Activated effector memory CD4-positive, alpha-beta T cell treated with anti-CD3 and anti-CD28 coated beads, Interleukin-2, amount 50 U/mL, for 16 hours (primary cell): ENCODE data around the gene EHBP1.

Experiments
- DNase-seq: peaks from one replicate; pipeline ENCODE4 v3.0.0-alpha.2; 2020

Gene EHBP1

DNA sequence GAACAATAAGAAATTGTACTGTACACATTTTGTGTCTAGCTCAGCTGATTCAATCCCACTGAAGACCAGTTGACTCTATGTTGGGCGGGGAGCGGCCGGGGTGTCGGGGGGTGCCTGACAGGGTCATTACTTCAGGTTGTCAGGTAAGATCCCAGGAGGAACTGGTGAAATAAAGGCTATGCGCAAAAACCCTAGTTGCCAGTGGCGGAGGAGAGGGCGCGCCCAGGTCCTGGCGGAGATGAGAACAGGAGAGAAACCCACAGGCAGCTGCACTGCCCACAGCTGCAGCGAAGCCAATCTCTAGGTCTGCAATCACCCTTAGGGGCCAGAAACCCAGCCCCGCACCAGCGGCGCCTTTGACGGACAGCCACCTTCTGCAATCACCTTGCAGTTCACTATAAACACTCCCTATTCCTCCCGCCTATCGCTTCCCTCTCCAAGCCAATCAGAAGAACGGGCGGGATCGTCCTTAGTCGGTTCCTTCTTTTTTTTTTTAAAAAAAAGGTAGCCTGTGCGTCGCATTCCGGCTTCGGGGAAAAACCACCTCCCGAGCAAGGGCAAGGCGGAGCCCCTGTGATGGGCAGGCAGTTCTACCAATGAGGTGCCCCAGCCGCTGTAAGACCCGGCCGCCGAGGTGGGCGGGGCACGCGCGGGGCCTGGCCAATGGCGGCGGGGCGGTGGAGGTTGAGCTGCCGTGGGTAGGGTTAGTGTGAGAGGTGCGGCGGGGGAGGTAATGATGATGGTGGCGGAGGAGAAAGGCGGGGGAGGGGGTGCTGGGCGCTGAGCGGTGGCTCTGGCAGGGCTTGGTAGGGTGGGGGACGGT, at the start of gene EHBP1:
EHBP1 (plus strand) TSS at position 707 of the 823 bp plus-strand sequence. CDS start 1,479 bp downstream, outside the sequence.
- DNase-seq: peak; percentile 99

DNA sequence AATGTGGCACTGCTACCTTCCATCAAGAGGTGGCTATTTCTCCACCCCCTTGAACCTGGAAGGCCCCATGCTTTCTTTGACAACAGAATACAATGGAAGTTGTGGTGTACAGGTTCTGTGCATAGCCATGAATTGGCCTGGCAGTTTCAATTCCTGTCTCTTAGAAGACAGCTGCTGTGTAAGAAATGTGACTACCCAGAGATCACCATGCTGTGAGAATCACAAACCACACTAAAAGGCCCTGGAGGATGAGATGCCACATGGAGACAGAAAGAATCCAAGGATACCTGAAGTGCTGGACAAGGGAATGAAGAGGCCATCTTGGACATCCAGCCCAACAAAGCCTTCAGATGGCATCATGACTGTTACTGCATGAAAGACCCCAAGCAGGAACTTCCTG, 47.7 kb upstream of the EHBP1 start:
- no peak for DNase-seq

- no peak for DNase-seq
These were observed 46.6 kb upstream of the EHBP1 start for GRCh38 chr2:62658891-62659290.

DNA sequence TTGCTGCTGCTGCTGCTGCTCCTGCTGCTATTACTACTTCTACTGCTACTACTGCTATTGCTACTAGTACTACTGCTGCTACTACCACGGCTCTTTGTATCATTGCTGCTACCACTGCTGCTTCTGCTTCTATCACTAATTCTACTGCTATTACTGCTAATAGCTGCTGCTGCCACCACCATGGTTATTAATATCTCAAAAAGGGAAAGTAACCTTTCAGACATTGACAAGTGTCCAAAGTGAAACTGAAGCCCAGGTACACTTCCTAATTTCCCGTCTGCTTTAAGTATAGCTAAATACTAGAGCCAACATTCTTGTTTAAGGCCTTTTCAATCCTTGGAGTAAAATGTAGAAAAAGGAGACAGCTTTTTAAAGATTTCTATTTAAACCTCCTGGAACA, 45.4 kb upstream of the EHBP1 start:
- no peak for DNase-seq

GRCh38 chr2:62660582-62661262, 44.8 kb upstream of the EHBP1 start:
- DNase-seq: no peak

- DNase-seq: no peak
These were observed 44.3 kb upstream of the EHBP1 start for GRCh38 chr2:62661263-62661635.

DNA sequence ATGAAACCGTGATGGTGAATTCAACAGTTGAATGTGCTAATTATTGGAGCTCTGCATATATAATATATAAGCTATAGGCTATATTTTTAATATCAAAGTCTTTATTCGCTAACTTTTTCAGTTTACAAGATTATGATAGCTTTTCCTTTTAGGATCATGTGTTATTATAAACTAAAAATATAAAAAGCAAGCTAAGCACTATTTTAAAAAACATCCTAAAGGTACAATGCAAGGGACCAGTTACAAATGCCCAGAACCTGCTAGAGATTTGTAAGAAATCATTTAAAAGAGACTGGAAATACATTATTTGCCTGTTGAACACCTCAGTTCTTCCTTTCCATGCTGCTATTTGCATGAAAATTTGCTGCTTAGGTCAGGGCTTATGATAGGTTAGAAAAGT, 43.4 kb upstream of the EHBP1 start:
- DNase-seq: no peak

DNA sequence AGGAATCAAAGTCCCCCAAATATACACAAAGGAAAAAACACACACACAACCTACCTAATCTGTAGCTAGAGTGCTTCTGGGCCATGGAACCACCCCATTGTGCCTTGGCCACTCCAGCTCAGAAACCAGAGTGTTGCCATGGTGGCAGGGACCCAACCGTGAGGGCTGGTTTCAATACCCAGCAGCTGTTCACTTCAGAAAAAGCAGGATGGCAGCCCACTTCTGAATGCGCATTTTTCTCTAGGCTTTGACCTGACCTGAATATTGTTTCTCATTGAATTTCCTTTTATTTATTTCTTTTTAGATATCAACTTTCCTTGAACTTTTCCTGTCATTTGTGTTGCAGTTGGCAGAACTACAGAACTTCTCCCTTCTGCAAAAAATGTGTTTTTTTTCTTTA, 43.0 kb upstream of the EHBP1 start:
- DNase-seq: no peak

GRCh38 chr2:62663411-62663810, 42.1 kb upstream of the EHBP1 start:
- no peak for DNase-seq

DNA sequence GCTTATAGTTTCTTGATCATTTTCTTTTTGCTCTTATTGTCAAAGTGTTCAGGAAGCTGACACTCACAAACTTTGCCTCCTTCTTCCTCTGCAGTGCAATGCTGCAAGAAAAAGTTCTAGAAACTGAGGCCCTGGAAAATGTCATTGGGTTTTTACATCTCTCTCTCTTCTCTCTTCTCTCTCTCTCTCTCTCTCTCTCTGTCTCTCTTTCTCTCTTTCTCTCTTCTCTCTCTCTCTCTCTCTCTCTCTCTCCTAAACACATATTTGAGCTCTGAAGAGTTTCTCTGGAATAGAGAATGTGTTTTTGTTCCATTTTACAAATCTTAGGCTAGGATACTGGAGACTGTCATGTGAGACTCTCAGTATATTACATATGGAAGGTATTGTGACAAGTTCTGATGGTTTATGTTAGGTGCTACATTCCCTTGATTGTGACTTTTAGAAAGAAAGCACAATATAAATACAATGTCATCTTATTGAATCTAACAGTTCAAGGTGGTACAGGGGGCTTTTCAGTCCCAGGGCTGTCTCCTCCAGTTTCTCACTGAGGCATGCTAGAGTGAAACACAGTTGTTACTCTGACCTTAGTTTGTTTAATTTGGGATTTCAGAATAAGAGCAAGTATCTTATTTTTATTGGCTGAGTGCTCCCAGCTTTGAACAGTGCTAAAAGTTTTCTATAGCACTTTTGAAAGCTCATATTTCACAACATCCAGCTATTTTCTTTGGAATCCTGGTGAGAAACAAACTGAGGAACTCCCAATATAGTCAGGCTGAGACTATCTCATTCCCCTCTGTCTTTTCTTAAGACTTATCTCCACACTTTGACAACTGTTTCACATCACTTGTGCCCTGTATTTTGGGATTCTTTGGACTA, 41.4 kb upstream of the EHBP1 start:
- DNase-seq: no peak

DNA sequence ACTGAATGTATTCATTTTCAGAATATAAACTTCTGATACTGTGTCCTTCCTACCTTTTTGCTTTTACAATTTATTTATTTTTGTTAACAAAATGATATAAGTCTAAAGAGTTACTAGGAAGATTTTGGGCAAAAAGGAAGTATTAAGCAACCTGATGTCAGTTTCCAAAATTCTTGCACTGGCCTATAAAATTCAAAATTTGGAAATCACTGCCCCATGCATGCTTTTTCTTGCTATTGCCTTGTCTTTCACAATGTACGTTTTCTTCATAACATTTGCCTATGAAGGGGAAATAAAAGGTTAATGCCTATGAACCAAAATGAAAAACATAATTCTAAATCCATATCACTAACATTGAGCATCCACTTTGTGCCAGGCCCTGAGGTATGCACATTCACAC, 40.1 kb upstream of the EHBP1 start:
- no peak for DNase-seq

- DNase-seq: no peak
These were observed 36.3 kb upstream of the EHBP1 start for GRCh38 chr2:62669180-62669579.

GRCh38 chr2:62672601-62673000, 32.9 kb upstream of the EHBP1 start:
- DNase-seq: no peak

- DNase-seq: no peak
These were observed 30.5 kb upstream of the EHBP1 start for GRCh38 chr2:62675062-62675461.

DNA sequence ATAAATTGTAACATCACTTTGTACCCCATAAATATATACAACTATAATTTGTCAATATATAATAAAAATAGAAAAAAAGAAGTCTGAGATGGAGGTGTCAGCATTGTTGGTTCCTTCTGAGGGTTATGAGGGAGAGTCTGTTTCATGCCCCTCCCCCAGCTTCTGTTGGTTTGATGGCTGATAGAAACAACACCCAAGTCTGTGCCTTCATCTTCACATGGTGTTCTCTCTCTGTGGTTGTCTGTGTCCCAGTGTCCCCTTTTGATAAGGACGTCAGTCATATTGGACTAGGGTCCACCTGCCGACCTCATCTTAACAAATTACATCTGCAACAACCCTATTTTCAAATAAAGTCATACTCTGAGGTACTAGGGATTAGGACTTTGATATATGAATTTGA, 20.3 kb upstream of the EHBP1 start:
- DNase-seq: no peak

- no peak for DNase-seq
These were observed 19.4 kb upstream of the EHBP1 start for GRCh38 chr2:62686012-62686685.

GRCh38 chr2:62687636-62688035, 17.9 kb upstream of the EHBP1 start:
- no peak for DNase-seq

DNA sequence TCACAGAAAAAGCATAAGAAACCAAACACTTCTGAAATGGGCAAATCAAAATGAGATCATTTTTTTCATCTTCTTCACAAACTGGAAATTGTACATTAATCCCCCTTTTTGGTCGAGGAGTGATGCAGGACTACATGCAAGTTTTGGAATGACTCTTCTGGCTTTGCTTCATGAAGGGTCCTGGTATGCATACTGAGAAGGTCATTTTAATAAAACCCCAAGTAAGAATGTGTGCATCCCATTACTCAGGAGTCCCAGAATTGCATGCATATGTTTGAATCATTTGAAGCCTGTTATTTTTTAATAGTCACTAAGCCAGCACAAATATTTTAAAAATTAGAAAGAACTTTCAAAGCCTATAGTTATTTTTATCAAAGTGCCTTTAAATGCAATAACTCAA, 16.7 kb upstream of the EHBP1 start:
- DNase-seq: no peak

DNA sequence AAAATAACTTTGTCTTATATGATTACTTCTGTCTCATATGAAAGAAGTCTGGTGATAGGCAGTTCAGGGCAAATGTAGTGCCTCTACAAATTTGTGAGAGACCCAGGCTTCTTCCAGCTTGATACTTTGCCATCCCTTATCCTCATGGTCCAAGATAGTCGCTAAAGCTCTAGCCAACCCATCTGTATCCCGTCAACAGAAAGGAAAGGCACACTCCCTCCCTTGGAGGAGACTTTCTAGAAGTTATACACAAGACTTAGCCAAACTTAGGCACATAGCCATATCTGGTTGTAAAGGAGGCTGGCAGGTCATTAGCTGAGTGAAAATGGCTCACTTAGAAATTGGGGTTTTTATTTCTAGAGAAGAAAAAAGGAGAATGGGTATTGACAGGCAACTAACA, 14.3 kb upstream of the EHBP1 start:
- no peak for DNase-seq

DNA sequence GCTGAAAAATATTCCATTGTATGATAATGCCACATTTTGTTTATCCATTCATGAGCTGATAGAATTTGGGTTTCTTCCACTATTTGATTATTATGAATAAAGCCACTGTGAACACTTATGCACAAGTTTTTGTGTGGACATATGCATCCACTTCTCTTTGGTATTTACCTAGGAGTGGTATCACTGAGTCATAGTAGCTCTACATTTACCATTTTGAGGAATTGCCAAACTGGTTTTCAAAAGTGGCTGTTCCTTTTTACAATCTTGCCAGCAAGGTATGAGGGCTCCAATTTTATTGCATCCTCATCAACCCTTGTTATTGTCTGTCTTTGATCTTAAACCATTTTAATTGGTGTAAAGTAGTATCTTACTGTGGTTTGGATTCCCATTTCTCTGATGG, 13.3 kb upstream of the EHBP1 start:
- DNase-seq: no peak

DNA sequence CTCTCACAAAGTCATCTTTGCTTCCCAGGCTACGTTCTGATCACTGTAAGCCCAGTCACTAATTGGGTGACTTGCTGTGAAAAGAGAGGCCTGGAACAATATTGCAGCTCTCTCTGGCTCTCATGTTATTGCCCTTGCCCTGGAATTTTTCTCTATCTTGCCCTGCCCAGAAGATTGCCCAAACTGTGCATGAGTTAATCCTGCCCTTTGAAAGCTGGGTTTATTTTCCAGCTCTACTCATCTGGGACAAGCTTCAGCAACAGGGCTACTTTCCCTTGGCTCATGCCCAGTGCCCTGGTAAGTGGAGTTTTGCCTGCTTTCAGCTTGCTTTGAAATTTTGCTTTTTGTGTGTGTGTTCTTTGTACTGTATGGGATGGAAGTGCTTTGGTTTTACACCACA, 6.9 kb upstream of the EHBP1 start:
- DNase-seq: no peak

DNA sequence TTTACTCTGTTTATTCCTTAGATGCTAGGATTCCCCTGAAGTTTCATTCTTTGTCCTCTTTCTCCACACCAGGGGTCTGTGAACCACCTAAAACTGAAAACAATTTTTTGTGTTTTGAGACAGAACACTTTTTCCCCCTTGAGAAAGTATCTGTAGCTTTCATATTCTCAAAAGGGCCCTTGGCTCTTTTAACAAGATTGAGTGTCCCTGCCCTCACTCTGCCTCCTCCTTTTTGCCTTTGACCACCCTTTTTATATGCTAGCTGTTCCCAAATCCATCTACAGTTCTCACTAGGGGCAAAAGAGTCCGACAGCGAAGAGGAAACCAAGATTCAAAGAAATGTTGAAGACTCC, 883 bp upstream of the EHBP1 start:
- DNase-seq: no peak
